NCI-H1417 treated with DMSO at 0.1 percent for 48 hours (cell line): ENCODE results near the gene OPRPN.

ENCODE experiments used
- DNase-seq: peaks from one replicate; lab custom pipeline; 2025; lab: John Stamatoyannopoulos, UW

The OPRPN gene, protein sequence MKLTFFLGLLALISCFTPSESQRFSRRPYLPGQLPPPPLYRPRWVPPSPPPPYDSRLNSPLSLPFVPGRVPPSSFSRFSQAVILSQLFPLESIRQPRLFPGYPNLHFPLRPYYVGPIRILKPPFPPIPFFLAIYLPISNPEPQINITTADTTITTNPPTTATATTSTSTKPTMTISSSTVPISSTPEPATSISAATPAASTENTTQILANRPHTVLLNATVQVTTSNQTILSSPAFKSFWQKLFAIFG

DNA sequence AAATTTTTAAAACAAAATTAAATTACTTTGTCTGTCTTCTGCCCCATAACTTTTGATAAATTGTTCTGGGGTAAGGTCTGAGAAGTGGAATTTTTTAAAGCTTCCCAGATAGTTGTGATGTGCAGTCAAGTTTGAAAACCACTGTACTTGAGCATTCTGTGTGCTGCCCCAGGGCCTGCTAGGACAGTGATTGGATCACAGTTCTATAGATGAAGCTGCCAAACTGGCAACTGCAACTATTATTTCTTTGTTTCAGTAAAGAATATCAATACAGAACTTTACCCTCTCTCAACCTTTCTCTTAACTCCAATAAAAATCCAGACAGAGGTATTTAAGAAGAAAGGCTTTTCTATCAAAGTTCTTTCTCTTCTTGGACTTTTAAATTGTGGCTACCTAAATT lies at the start of gene OPRPN:
TSS of gene OPRPN (plus strand) at position 361 of the 400 bp plus-strand sequence. CDS start 1,346 bp downstream, outside the sequence.
- no peak for DNase-seq

DNA sequence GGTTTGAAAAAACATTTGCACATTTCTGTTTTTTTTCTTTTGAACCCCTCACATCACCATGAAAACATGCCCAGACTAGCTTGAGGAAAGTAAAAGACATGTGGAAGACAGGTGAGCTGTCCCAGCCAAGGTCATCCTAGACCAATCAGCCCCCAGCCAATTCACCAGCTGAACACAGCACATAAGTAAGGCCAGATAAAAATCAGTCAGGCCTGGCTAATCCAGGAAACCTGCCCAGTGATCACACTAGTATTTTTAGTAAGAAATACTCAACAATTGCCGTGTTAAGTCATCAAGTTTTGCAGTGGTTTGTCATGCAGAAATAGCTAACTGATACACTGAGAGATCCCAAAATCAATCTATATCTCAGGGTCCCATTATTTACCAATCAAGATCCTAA lies 41.6 kb upstream of the OPRPN start:
- no peak for DNase-seq

DNA sequence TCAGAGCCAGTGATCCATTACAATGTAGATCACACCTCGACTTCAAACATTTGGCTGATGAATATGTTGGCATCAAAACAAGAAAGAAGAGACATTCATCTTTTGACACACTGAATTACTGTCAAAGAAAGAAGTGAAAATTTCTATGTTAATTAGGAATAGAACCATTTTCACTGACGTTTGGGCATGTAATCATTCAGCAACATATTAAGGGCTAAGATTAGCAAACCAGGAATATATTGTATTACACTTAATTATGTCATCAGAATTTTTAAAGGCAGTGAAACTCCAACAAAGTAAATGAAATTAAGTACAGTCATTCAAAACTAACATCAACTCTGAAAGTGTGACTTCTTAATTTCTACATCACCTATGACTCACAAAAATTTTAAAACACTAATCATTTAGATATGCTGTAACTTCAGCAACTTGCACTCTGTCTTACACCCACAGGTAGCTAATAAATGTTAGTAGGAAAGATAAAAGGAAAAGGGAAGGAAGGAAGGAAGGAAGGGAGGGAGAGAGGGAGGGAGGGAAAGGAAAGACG lies 38.6 kb upstream of the OPRPN start:
- DNase-seq: no peak

DNA sequence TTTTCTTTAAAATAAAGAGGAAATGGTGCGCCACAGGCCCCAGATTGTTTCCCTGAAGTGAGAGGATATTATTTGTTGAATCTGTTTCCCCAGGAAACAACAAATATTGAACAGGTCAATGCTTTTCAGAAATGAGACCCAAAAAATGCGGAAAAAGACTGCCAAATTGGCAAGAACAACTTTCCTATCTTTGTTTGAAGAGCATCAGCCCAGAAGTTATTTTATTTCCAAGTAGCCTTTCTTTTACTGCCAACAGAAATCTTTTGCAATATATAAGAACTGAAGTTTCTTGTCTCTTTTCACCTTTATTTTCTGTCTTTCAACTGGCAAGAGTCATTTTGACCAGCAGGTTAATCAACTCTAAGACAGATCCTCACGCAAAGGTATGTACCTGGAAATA lies 37.3 kb upstream of the OPRPN start, which contains the start of gene SMR3A:
TSS of gene SMR3A (plus strand) at position 301 of the 400 bp plus-strand sequence. CDS start 1,356 bp downstream, outside the sequence.
- DNase-seq: no peak

DNA sequence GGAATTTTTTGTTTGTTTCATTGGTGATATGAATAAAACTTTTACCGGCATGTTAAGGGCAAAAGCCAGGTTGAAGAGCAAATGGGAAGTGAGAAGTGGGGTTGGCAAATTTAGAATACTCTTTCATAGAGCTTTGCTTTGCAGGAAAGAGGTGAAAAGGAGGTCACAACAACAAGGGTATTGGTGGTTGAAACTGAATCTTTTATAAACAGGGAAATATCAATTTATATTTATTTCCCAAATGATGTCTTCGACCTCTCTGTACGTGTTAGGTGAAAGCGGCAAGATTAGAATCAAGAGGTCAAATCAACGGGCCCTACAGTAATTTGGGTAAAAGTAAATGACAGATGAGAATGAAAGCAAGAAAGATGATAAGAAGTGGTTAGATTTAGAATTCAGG lies 33.7 kb upstream of the OPRPN start:
- no peak for DNase-seq

DNA sequence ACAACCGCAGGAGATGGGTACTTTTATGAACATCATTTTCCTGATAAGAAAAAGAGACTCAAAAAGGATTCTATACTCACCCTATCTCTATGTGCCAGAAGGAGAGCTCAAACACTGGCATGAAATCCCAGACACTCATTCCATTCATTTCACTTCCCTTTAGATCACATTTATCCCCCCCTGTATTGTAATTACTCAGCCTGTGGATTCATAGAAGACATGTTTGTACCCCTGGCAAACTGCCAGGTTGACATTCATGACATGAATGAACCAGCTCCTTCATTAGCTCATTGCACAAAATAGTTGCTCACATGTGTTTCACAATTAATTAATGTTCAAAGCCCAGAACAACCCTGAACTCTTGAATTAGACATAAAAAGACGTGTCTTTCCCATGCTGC lies 32.3 kb upstream of the OPRPN start:
- DNase-seq: peak; percentile 18

DNA sequence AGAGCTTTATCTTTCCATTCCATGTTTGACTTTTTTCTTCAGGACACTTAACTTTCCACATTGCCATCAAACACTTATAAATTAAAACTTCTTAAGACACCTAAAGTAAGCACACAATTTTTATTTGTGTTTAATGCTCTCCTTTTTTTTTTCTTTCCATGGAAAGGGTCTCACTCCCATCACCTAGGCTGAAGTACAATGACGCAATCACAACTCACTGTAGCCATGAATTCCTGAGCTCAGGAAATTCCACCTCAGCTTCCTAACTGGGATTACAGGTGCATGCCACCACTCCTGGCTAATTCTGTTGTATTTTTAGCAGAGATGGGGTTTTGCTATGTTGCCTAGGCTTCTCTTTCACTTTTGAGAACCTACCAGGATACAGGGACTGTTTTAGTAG lies 29.9 kb upstream of the OPRPN start:
- no peak for DNase-seq

DNA sequence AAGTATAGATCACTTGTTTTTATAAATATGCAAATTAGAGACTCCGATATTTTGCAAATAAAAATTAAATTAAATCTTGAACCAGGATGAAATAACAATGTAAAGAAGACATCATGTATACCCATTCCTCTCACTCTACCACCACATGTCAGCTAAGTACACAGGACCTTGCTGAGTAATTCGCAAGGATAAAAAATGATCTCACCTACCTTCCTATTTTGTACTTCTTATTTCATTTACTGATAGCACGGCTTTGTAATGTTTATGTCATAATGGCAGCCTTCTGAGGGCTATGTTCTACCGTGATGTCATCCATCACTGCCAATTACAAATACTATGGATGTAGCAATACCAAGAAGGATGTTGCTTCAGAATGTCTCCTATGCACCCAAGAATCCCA lies 25.8 kb upstream of the OPRPN start:
- no peak for DNase-seq

DNA sequence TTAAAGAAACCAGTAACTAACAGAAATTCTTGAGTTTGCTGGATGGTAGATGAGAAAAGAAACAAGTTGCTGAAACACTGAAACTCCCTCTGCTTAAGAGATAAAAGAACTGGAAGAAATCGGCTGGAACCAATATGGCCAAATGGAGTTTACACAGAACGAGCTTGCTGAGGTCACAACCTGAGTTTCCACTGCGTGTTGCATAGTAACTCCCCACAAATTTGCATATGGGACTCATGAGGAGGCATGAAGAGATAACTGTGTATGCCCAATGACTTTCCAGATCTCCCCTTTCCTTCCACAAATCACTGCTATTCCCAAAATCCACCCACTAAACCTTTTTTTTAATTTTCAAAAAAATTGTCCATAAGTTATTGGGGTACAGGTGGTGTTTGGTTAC lies 25.0 kb upstream of the OPRPN start:
- no peak for DNase-seq

DNA sequence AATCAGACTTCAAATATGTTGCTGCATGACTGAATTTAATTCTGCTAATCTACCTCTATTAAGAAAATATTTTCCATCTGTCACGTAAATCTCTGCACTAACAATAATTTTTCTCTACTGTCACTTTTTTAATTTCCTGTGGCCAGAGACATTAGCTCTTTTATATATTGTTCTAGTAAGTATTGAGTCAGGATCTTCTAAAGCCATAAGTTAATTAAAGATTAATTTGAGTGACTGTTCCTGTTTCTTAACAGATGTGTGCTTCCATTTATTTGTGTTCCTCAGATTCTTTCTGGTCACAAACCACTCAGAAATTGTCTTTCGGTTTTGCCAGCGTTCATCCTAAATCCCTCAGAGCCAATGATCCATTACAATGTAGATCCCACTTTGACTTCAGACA lies 17.2 kb upstream of the OPRPN start:
- DNase-seq: no peak

DNA sequence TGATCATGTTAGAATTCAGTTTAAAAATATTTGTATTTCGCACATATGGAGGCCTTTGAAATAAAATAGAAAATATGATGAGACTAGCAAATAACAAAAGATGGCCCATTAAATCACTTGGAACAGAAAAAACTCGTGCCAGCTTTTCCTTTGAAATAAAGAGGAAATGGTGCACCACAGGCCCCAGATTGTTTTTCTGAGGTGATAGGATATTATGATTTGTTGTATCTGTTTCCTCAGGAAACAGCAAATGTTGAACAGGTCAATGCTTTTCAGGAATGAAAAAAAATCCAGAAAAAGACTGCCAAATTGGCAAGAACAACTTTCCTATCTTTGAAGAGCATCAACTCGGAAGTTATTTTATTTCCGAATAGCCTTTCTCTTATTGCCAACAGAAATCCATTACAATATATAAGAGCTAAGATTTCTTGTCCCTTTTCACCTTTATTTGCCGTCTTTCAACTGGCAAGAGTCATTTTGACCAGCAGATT lies 15.0 kb upstream of the OPRPN start, which contains the start of gene SMR3B:
TSS of gene SMR3B (plus strand) at position 441 of the 491 bp plus-strand sequence. CDS start 1,380 bp downstream, outside the sequence.
- DNase-seq: no peak

DNA sequence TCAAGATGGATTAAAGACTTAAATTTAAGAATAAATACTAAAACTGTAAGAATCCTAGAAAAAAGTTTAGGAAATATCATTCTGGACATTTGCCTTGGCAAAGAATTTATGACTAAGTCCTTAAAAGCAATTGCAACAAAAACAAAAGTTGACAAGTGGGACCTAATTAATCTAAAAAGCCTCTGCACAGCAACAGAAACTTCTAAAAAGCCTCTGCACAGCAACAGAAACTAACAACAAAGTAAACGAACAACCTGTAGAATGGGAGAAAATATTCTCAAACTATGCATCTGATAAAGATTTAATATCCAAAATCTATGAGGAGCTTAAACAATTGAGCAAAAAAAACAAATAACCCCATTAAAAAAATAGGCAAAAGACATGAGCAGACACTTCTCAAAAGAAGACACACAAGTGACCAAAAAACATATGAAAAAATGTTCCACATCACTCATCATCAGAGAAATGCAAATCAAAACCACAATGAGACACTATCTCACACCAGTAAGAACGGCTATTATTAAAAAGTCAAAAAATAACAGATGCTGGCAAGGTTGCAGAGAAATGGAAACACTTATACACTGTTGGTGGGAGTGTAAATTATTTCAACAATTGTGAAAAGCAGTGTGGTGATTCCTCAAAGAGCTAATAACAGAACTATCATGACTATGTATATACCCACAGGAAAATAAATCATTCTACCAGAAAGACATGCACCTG lies 5.5 kb upstream of the OPRPN start:
- no peak for DNase-seq

DNA sequence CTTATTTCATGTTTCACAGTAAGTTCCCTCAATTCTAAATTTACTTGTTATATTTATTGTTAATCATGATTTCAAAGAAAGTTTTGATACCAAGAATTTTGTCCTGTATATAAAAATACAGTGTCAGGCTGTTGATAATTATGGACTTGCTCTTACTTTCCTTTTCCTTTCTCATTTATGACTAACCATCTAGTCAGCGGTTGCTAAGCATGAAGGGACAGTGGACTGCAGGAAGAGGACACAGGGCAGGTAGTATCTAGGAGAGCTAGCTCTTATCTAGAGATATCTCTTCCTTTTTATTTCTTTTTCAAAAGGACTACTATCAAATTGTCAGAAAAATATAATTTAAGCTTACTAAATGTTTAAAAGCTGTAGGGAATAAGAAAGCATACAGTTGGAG lies 1.6 kb downstream of the OPRPN start:
- DNase-seq: no peak

DNA sequence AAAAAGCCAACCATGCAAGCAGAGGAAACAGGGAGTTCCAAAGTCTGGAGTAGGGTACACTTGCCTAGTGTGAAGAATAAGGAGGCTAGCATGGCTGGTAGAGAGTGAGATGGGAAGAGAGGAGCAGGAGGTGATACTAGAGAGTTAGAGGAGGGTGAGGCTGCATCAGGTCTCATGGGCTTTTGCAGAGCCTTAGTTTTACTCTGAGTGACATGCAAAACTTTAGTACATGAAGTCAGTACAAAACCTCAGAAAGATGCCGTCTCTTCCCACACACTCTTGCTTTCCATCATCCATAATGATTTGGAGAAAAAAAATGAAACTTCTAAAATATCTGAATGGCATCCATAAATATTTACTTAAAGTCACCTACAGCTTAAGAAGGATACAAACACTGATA lies 5.0 kb downstream of the OPRPN start:
- DNase-seq: no peak

DNA sequence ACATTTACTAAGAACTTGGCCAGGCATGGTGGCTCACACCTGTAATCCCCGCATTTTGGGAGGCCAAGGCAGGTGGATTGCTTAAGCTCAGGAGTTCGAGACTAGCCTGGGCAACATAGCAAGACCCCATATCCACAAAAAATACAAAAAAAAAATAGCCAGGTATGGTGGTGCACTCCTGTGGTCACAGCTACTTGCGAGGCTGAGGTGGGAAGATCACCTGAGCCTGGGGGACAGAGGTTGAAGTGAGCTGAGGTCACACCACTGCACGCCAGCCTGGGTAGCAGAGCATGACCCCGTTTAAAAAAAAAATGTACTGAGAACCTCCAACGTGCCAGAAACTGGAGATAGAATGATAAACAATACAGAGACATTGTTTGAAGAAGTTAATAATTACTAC lies 8.0 kb downstream of the OPRPN start:
- DNase-seq: no peak

DNA sequence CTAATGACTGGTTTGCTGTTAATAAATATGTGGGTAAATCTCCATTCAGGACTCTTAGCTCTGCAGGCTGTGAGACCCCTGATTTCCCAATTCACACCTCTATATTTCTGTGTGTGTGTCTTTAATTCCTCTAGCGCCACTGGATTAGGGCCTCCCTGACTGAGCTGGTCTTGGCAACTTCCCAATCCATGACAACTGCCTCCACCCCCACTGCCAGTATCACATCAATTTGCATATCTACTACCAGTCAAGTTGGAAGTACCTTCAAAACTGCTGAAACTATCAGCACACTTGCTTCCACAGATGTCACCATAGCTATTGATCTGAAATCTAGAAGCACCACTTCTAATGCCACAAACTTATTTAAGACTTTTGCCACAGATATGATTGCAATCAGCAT lies 27.6 kb downstream of the OPRPN start:
- DNase-seq: no peak

DNA sequence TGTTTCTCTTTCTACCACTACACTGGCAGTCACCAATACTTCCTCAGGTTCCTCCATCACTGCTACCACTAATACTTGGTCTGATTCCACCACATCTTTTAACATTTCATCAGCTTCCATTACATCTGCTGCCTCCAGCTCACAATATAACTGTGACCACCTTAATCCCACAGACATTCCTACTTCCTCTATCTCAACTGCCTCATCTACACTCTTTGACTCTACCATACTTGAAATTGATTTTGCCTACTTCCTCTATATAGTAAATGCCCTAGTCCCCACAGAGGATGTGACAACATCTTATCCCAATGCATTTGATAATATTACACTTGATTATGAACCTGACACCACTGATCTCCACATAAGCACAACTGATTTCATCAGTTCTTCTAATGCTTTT lies 29.0 kb downstream of the OPRPN start:
- no peak for DNase-seq

DNA sequence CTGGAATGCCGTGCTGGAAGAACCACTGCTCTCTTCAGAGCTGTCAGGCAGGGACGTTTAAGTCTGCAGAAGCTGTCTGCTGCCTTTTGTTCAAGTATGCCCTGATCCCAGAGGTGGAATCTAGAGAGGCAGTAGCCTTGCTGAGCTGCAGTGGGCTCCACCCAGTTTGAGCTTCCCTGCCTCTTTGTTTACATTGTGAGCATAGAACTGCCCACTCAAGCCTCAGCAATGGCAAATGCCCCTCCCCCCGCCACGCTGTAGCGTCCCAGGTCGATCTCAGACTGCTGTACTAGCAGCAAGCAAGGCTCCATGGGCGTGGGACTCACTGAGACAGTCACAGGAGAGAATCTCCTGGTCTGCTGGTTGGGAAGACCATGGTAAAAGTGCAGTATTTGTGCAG lies 39.5 kb downstream of the OPRPN start:
- no peak for DNase-seq

DNA sequence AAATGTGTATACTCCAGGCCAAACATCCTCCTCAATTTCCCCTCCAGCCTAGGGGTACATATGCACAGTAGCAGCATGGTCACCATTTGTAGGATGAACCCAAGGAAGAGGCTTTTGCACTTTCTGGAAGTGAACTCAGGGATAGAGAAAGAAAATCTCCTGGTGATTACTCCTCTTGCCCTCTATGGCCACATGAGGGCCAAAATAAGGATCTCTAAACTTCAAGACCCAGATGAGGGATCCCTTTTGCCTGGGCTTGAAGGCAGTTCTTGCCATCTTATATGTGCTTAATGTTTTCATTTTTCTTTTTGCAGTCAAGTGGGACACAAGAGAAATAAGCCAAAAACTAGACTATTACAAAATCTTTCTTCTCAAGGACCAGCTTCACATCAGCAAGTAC lies 44.7 kb downstream of the OPRPN start:
- no peak for DNase-seq

DNA sequence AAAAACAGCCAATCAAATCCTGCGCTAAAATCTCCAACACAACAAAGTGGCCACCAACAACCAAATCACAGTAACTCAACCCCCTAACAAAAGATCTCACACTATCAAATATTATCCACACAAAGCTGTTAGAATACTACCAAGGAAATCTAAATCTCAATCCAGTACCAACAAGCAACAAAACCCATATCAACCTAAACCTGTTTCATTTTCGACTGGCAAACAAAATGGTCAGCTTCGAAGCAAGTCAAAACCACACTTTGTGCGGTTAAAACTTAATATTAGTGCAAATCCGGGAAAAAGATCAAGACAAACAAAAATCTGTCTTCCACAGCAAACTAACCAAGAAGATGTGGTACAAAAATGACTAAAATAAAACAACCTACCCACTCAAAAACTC lies 45.6 kb downstream of the OPRPN start:
- no peak for DNase-seq

DNA sequence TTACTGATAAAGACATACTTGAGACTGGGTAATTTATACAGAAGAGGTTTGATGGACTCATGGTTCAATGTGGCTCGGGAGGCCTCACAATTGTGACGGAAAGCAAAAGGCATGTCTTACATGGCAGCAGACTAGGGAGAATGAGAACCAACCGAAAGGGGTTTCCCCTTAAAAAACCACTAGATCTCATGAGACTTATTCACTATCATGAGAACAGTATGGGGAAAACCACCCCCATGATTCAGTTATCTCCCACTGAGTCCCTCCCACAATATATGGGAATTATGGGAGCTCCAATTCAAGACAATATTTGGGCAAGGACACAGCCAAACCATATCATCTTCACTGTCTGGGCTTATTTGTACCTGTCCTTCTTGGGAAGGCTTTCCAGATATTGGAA lies 51.5 kb downstream of the OPRPN start:
- no peak for DNase-seq

DNA sequence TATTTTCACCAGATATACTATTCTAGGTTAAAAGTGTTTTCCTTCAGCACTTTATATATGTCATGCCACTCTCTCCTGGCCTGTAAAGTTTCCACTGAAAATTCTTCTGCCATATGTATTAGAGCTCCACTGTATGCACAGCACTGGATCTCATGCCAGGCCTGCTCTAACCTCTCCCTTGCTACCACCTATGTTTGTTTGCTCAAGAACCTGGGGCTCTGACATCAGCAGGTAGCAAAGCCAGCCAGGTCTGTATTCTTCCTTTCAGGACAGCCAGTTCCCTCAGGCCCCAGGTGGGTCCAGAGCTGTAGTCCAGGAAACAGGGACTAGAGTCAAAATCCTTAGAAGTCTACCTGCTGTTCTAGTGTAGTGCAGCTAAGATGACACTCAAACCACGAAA lies 55.2 kb downstream of the OPRPN start:
- DNase-seq: no peak
